Activated T-helper 2 cell treated with anti-CD3 and anti-CD28 coated beads, Interferon-gamma antibody, Interleukin-2, Interleukin-4, amounts not matched to agents 10 μg/mL and 5 μg/mL and 100 μg/mL, durations not matched to agents 14 hours and 24 hours and 36 hours (primary cell): ENCODE measurements around the gene MTHFD2L. TPM values are rescaled to one million over a fixed set of nuclear protein-coding genes. Genes with fewer than 3 reads are reported as not detected.

Experiments
- DNase-seq: peaks from one replicate; pipeline ENCODE4 v3.0.0; 2021; ENCODE audit warnings: low spot score
- H3K27ac Mint-ChIP-seq: one replicate; pipeline ENCODE4 v1.8.0; 2021; ENCODE audit warnings: mixed read lengths
- H3K27me3 Mint-ChIP-seq: one replicate; pipeline ENCODE4 v1.8.0; 2021; ENCODE audit warnings: low read depth, mixed read lengths
- H3K36me3 Mint-ChIP-seq: one replicate; pipeline ENCODE4 v1.8.0; 2021; ENCODE audit warnings: low read depth, mixed read lengths
- H3K4me1 Mint-ChIP-seq: one replicate; pipeline ENCODE4 v1.8.0; 2021; ENCODE audit warnings: low read depth, mixed read lengths
- H3K4me3 Mint-ChIP-seq: one replicate; pipeline ENCODE4 v1.8.0; 2021; ENCODE audit warnings: low read depth, mild to moderate bottlenecking, moderate library complexity, mixed read lengths
- H3K9me3 Mint-ChIP-seq: one replicate; pipeline ENCODE4 v1.8.0; 2021; ENCODE audit warnings: mixed read lengths
- intact Hi-C: fragments of 100-400 bp; cut with micrococcal nuclease; formaldehyde crosslinking; loops from one replicate; pipeline ENCODE4 v1.15.1; 2023
- total RNA-seq: library from RNA; stranded (reverse); gene quantifications from 2 replicates; pipeline ENCODE4 v1.2.3, GENCODE V29; 2022

Gene MTHFD2L
- total RNA-seq, 1 donor from 2014 or later: 8.6 TPM

GRCh38 chr4:74152836-74153235, 5.1 kb upstream of the MTHFD2L start:
- intact Hi-C loops: loop anchor here (10.0 kb wide), 1 partner anchor 1088 kb away; the partner anchor contains the start of gene COX18
- DNase-seq: no peak
- Mint-ChIP-seq H3K4me3 (no peak overlapping the region), H3K4me1 (peaks cover 7% of the 10 kb centered on the region), H3K36me3 (no peaks in the 10 kb centered on the region), H3K9me3 (no peaks in the 10 kb centered on the region), H3K27me3 (peaks cover 42% of the 10 kb centered on the region), H3K27ac (no peak overlapping the region)

GRCh38 chr4:74156521-74156920, 1.4 kb upstream of the MTHFD2L start:
- DNase-seq: no peak
- intact Hi-C loops: loop anchor here (10.0 kb wide), 1 partner anchor 1092 kb away; the partner anchor contains the start of gene COX18
- Mint-ChIP-seq H3K27ac (no peak overlapping the region), H3K27me3 (peaks cover 30% of the 10 kb centered on the region), H3K4me1 (peaks cover 25% of the 10 kb centered on the region), H3K4me3 (peak overlapping the region; percentile 9), H3K9me3 (no peaks in the 10 kb centered on the region), H3K36me3 (peaks cover 23% of the 10 kb centered on the region)

GRCh38 chr4:74157154-74157553, 764 bp upstream of the MTHFD2L start:
- Mint-ChIP-seq H3K27me3 (peaks cover 30% of the 10 kb centered on the region), H3K4me3 (peak overlapping the region; percentile 79), H3K27ac (peak overlapping the region; percentile 1), H3K9me3 (no peaks in the 10 kb centered on the region), H3K4me1 (peaks cover 25% of the 10 kb centered on the region), H3K36me3 (peaks cover 28% of the 10 kb centered on the region)
- intact Hi-C loops: loop anchor here (10.0 kb wide), 1 partner anchor 1092 kb away; the partner anchor contains the start of gene COX18
- DNase-seq: no peak

GRCh38 chr4:74158466-74159142, 686 bp downstream of the MTHFD2L start:
- H3K27ac Mint-ChIP-seq: peak overlapping the region; percentile 90
- no peak for DNase-seq

GRCh38 chr4:74159143-74159709, 1.3 kb downstream of the MTHFD2L start:
- peak overlapping the region; percentile 87 for H3K4me3 Mint-ChIP-seq
- peaks cover 18% of the 10 kb centered on the region for H3K27me3 Mint-ChIP-seq
- intact Hi-C loops: loop anchor here (2.0 to 10.0 kb wide), 2 partner anchors 900 to 1094 kb away; partner anchors contain the start of genes ANKRD17 and COX18
- H3K27ac Mint-ChIP-seq: peak overlapping the region; percentile 90
- peaks cover 25% of the 10 kb centered on the region for H3K4me1 Mint-ChIP-seq
- H3K9me3 Mint-ChIP-seq: no peaks in the 10 kb centered on the region
- H3K36me3 Mint-ChIP-seq: peaks cover 36% of the 10 kb centered on the region
- no peak for DNase-seq

More at GRCh38 chr4:74158466-74159142, 686 bp downstream of the MTHFD2L start:
- intact Hi-C loops: loop anchor here (2.0 to 10.0 kb wide), 2 partner anchors 900 to 1094 kb away; partner anchors contain the start of genes ANKRD17 and COX18
- Mint-ChIP-seq H3K4me3 (peak overlapping the region; percentile 87), H3K36me3 (peaks cover 34% of the 10 kb centered on the region), H3K4me1 (peaks cover 25% of the 10 kb centered on the region), H3K27me3 (peaks cover 22% of the 10 kb centered on the region), H3K9me3 (no peaks in the 10 kb centered on the region)

GRCh38 chr4:74161666-74162450, 3.9 kb downstream of the MTHFD2L start:
- Mint-ChIP-seq H3K9me3 (no peaks in the 10 kb centered on the region), H3K4me1 (peaks cover 30% of the 10 kb centered on the region), H3K27ac (no peak overlapping the region), H3K4me3 (no peak overlapping the region), H3K27me3 (peaks cover 4% of the 10 kb centered on the region), H3K36me3 (peaks cover 48% of the 10 kb centered on the region)
- DNase-seq: no peak
- intact Hi-C loops: no loop called here

- Mint-ChIP-seq H3K4me1 (peaks cover 18% of the 10 kb centered on the region), H3K36me3 (peaks cover 29% of the 10 kb centered on the region), H3K9me3 (no peaks in the 10 kb centered on the region), H3K27me3 (no peaks in the 10 kb centered on the region), H3K27ac (no peak overlapping the region), H3K4me3 (no peak overlapping the region)
- intact Hi-C loops: no loop called here
- DNase-seq: no peak
These were observed 8.2 kb downstream of the MTHFD2L start for GRCh38 chr4:74166135-74166534.

- Mint-ChIP-seq H3K27ac (no peak overlapping the region), H3K27me3 (no peaks in the 10 kb centered on the region), H3K4me3 (no peak overlapping the region), H3K4me1 (peaks cover 16% of the 10 kb centered on the region), H3K36me3 (peaks cover 22% of the 10 kb centered on the region), H3K9me3 (no peaks in the 10 kb centered on the region)
- intact Hi-C loops: no loop called here
- no peak for DNase-seq
These were observed 8.9 kb downstream of the MTHFD2L start for GRCh38 chr4:74166818-74167217.

- DNase-seq: no peak
- no peak overlapping the region for H3K4me3 Mint-ChIP-seq
- no peaks in the 10 kb centered on the region for H3K27me3 Mint-ChIP-seq
- H3K27ac Mint-ChIP-seq: no peak overlapping the region
- H3K9me3 Mint-ChIP-seq: no peaks in the 10 kb centered on the region
- peaks cover 17% of the 10 kb centered on the region for H3K36me3 Mint-ChIP-seq
- intact Hi-C loops: no loop called here
- peaks cover 16% of the 10 kb centered on the region for H3K4me1 Mint-ChIP-seq
These were observed 9.7 kb downstream of the MTHFD2L start for GRCh38 chr4:74167585-74167984.

GRCh38 chr4:74168841-74169240, 10.9 kb downstream of the MTHFD2L start:
- intact Hi-C loops: no loop called here
- Mint-ChIP-seq H3K27ac (no peak overlapping the region), H3K9me3 (no peaks in the 10 kb centered on the region), H3K36me3 (peaks cover 13% of the 10 kb centered on the region), H3K4me1 (peaks cover 16% of the 10 kb centered on the region), H3K27me3 (no peaks in the 10 kb centered on the region), H3K4me3 (no peak overlapping the region)
- DNase-seq: no peak

GRCh38 chr4:74173321-74173720, 15.4 kb downstream of the MTHFD2L start:
- no peaks in the 10 kb centered on the region for H3K36me3 Mint-ChIP-seq
- DNase-seq: no peak
- no peaks in the 10 kb centered on the region for H3K4me1 Mint-ChIP-seq
- intact Hi-C loops: no loop called here
- no peak overlapping the region for H3K4me3 Mint-ChIP-seq
- no peaks in the 10 kb centered on the region for H3K27me3 Mint-ChIP-seq
- no peaks in the 10 kb centered on the region for H3K9me3 Mint-ChIP-seq
- H3K27ac Mint-ChIP-seq: no peak overlapping the region

GRCh38 chr4:74174421-74174820, 16.5 kb downstream of the MTHFD2L start:
- no peak overlapping the region for H3K27ac Mint-ChIP-seq
- H3K36me3 Mint-ChIP-seq: no peaks in the 10 kb centered on the region
- intact Hi-C loops: no loop called here
- no peaks in the 10 kb centered on the region for H3K9me3 Mint-ChIP-seq
- no peak overlapping the region for H3K4me3 Mint-ChIP-seq
- H3K27me3 Mint-ChIP-seq: no peaks in the 10 kb centered on the region
- no peak for DNase-seq
- no peaks in the 10 kb centered on the region for H3K4me1 Mint-ChIP-seq
